ENCODE measurements around the gene SNCG.
"Not testable (repeated sequence)": the region's sequence is repeated elsewhere in the genome, so short reads cannot be mapped to it uniquely, and the experiment has no call there.

The SNCG gene

GRCh38 chr10:86978457-86978856 lies 20.1 kb downstream of the SNCG start:
- not testable (repeated sequence) for DNase-seq (ENCODE audit: low read depth)

GRCh38 chr10:86979296-86979818 lies 21.0 kb downstream of the SNCG start:
- no peak for DNase-seq (ENCODE audit: low read depth)

GRCh38 chr10:86979977-86980448 lies 21.6 kb downstream of the SNCG start:
- DNase-seq (ENCODE audit: low read depth) = no peak

GRCh38 chr10:86981020-86981419 lies 22.6 kb downstream of the SNCG start:
- DNase-seq (ENCODE audit: low read depth) = not testable (repeated sequence)

- no peak for DNase-seq (ENCODE audit: low read depth)
Observed at GRCh38 chr10:86981716-86982115, 23.3 kb downstream of the SNCG start.

- not testable (repeated sequence) for DNase-seq (ENCODE audit: low read depth)
Observed at GRCh38 chr10:86984498-86984897, 26.1 kb downstream of the SNCG start.

GRCh38 chr10:86988520-86988919 lies 30.1 kb downstream of the SNCG start:
- no peak for DNase-seq (ENCODE audit: low read depth)

GRCh38 chr10:86991362-86991761 lies 33.0 kb downstream of the SNCG start:
- not testable (repeated sequence) for DNase-seq (ENCODE audit: low read depth)

GRCh38 chr10:86992456-86992855 lies 34.1 kb downstream of the SNCG start:
- DNase-seq (ENCODE audit: low read depth) = no peak

GRCh38 chr10:86992929-86993328 lies 34.5 kb downstream of the SNCG start:
- DNase-seq (ENCODE audit: low read depth) = no peak

GRCh38 chr10:86999802-87000403 lies 41.5 kb downstream of the SNCG start:
- not testable (repeated sequence) for DNase-seq (ENCODE audit: low read depth)

GRCh38 chr10:87000491-87000890 lies 42.1 kb downstream of the SNCG start:
- DNase-seq (ENCODE audit: low read depth) = no peak

- DNase-seq (ENCODE audit: low read depth) = not testable (repeated sequence)
Observed at GRCh38 chr10:87007124-87007523, 48.7 kb downstream of the SNCG start.

GRCh38 chr10:87007674-87008073 lies 49.3 kb downstream of the SNCG start:
- DNase-seq (ENCODE audit: low read depth) = not testable (repeated sequence)

GRCh38 chr10:87008303-87008702 lies 49.9 kb downstream of the SNCG start:
- DNase-seq (ENCODE audit: low read depth) = not testable (repeated sequence)

GRCh38 chr10:87009134-87009696 lies 50.8 kb downstream of the SNCG start:
- not testable (repeated sequence) for DNase-seq (ENCODE audit: low read depth)

Data from activated gamma-delta T cell treated with anti-CD3 and anti-CD28 coated beads, Interleukin-2, amount 50 U/mL, for 16 hours (primary cell).